ENCODE data around the gene SHE.

SHE gene

DNA sequence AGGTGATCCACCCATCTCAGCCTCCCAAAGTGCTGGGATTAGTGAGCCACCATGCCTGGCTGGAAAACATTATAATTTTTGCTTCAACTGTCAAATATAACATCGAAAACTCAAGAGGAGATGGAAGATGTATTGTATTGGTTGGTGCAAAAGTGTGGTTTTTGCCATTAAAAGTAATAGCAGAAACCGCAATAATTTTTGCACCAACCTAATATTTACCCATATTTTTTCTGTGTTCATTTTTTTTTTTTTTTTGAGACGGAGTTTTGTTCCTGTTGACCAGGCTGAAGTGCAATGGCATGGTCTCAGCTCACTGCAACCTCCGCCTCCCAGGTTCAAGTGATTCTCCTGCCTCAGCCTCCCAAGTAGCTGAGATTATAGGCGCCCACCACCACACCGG, 27.1 kb upstream of the SHE start:
- TF ChIP-seq, protein P1, sequence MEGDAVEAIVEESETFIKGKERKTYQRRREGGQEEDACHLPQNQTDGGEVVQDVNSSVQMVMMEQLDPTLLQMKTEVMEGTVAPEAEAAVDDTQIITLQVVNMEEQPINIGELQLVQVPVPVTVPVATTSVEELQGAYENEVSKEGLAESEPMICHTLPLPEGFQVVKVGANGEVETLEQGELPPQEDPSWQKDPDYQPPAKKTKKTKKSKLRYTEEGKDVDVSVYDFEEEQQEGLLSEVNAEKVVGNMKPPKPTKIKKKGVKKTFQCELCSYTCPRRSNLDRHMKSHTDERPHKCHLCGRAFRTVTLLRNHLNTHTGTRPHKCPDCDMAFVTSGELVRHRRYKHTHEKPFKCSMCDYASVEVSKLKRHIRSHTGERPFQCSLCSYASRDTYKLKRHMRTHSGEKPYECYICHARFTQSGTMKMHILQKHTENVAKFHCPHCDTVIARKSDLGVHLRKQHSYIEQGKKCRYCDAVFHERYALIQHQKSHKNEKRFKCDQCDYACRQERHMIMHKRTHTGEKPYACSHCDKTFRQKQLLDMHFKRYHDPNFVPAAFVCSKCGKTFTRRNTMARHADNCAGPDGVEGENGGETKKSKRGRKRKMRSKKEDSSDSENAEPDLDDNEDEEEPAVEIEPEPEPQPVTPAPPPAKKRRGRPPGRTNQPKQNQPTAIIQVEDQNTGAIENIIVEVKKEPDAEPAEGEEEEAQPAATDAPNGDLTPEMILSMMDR (IDR thresholded peaks at IDR 0.05; ENCODE audit: borderline replicate concordance, insufficient read depth, low read depth, low read length): no peak
- H3K4me3 ChIP-seq (ENCODE audit: low read depth, low read length): no peak overlapping the region

DNA sequence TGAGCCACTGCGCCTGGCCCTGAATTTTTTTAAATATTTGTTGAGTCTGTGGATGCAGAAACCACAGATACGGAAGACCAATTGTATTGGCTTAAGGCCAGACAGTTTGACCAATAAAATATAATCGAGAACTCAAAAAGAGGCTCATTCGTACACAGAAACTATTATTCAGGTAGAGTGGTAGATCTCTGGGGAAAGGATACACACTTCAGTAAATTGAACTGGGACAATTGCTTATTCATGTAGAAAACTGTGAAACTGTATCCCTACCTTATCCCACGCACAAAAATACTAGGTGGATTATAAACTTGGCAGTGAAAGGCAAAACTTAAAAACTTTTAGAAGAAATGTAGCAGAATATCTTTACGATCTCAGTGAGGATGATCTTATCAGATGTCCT, 25.0 kb upstream of the SHE start:
- TF ChIP-seq, protein P1 (IDR thresholded peaks at IDR 0.05; ENCODE audit: borderline replicate concordance, insufficient read depth, low read depth, low read length): no peak

DNA sequence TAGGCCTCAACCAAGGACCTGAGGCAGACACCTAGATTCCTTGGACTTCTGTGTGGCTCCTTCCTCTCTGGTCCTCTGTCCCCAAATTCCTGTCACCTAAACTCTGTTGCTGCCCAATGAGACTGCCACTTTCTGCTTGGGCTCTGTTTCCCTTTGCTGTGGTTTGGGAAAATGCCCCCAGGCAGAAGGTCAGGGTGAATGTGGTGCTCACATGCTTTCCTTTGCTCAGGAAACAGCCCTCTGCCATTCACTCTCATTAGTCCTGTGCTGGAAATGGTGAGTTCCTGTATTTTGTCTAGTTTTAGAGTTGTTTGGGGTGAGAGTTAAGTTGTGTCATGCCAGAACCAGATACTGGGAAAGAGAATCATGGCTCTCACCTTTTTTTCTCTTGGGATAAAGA, 22.7 kb upstream of the SHE start:
- H3K4me3 ChIP-seq (ENCODE audit: low read depth, low read length): no peak overlapping the region
- TF ChIP-seq, protein P1 (IDR thresholded peaks at IDR 0.05; ENCODE audit: borderline replicate concordance, insufficient read depth, low read depth, low read length): no peak

More for the DNA sequence above, 25.0 kb upstream of the SHE start:
- H3K4me3 ChIP-seq (ENCODE audit: low read depth, low read length): no peak overlapping the region

DNA sequence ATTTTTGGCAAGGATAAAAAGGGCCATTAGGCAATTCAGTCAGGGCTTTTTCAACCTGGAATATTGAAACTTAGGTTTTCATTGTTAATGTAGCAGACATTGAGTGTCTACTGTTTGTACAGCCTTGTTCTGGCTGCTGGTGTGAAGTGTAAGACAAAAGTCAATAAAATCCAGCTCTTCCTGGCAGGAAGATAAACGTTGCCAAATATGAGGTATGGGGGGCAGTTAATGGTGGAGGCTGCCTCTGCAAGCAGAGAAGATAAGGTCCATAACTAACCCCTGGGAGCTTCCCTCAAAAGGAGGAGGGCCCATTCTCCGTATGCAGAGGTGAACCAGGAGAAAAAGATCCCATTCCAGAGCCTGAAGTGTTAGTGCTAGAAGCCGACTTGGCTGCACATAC, 19.5 kb upstream of the SHE start:
- TF ChIP-seq, protein P1 (IDR thresholded peaks at IDR 0.05; ENCODE audit: borderline replicate concordance, insufficient read depth, low read depth, low read length): no peak
- no peak overlapping the region for H3K4me3 ChIP-seq (ENCODE audit: low read depth, low read length)

DNA sequence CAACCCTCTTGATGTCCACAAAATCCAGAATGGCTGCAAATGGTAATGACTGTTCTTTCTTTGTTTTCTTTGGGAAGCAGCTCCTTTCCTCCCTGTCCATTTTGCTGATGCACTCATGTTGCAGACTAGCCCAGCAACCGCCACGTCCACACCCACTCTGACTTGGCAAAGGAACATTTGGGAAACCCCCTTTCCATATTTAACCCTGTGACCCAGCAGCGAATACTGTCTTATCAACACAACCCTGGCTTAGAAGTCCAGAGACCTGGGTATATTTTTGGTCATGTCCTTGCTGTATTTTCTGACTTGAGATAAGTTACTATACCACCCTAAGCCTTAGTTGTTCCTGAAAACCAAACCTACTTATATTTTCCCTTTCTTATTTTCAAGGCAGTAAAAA, 18.1 kb upstream of the SHE start:
- H3K4me3 ChIP-seq (ENCODE audit: low read depth, low read length): no peak overlapping the region
- TF ChIP-seq, protein P1 (IDR thresholded peaks at IDR 0.05; ENCODE audit: borderline replicate concordance, insufficient read depth, low read depth, low read length): no peak

DNA sequence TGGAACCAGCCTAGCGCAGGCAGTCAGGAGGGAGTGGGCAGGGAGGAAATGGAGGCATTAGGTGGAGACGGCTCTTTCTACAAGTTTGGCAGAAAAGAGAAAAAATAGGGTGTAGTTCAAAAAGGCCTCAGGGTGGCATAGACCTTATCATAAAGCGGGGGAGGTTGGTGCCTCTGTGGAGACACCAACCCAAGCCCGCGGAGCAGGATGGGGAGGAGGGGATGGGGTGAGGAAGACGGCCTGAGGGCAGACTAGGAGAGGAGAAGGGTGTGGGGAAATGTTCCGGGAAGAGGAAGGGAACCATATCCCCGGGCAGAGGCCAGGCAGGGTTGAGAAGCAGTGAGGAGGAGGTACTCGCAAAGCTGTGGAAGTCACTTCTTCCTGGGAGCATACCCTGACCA, 17.4 kb upstream of the SHE start:
- H3K4me3 ChIP-seq (ENCODE audit: low read depth, low read length): no peak overlapping the region
- TF ChIP-seq, protein P1 (IDR thresholded peaks at IDR 0.05; ENCODE audit: borderline replicate concordance, insufficient read depth, low read depth, low read length): no peak

DNA sequence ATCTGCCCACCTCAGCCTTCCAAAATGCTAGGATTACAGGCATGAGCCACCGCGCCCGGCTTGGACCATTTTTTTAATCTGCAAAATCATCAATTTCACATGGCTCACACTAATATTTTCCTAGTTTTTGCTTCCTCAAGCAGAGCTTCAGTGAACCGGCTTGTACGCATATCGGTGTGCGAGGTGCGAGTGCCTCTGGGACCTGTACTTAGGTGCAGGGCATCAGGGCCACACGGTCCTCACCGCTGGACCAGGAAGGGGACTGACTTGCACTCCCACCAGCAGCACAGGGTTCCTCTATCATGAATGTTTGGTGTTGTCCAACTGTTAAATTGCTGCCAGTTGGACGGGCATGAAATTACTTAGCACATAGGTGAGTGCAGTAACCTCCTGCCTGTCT, 15.4 kb upstream of the SHE start:
- H3K4me3 ChIP-seq (ENCODE audit: low read depth, low read length): no peak overlapping the region
- TF ChIP-seq, protein P1 (IDR thresholded peaks at IDR 0.05; ENCODE audit: borderline replicate concordance, insufficient read depth, low read depth, low read length): no peak

All from GM12875 (cell line).